ENCODE data around the gene NXPH1. TPM values are rescaled to one million over a fixed set of nuclear protein-coding genes. Genes with fewer than 3 reads are reported as not detected.

NXPH1 gene
- not detected in 2 replicates for total RNA-seq

GRCh38 chr7:8433477-8434289 lies at the start of gene NXPH1:
Gene NXPH1, plus strand, starts transcription at chr7:8433609.

Other genes with a start within 250 kb of the NXPH1 start
- gene ICA1, start 171.4 kb upstream of the NXPH1 start, total RNA-seq = 0.10 TPM in 1 of 2 replicates, not detected in the other